H1 (cell line): ENCODE data around the gene SART1. TPM values are rescaled to one million over a fixed set of nuclear protein-coding genes. Genes with fewer than 3 reads are reported as not detected.

Source experiments
- CTCF ChIA-PET: fragments of 300-600 bp; sonication (Branson Sonifier 250); formaldehyde crosslinking; loops from one replicate; lab custom pipeline; 2021; ENCODE audit not compliant: partially characterized antibody; lab: Charles Lee
- POLR2A ChIA-PET: fragments of 300-600 bp; sonication (Branson Sonifier 250); formaldehyde crosslinking; loops from one replicate; lab custom pipeline; 2021; ENCODE audit warnings: inconsistent platforms; ENCODE audit not compliant: partially characterized antibody; lab: Charles Lee
- DNase-seq, 2 experiments: peaks; one replicate each; pipeline versions ENCODE4 v3.0.0 to v3.0.0-alpha.2; 2010 to 2022; ENCODE audit warnings: low spot score in 2 of 2, low read depth in 1 of 2, mixed read lengths in 1 of 2
- FAIRE-seq: peaks from 2 replicates; lab custom pipeline; 2011; peaks lifted over from hg19 to GRCh38; lab: Jason Lieb, UNC
- H2AFZ ChIP-seq: 2 replicates; pipeline ENCODE4 v1.8.1; 2012; ENCODE audit warnings: low read length, inconsistent platforms
- H2AK5ac ChIP-seq: 2 replicates; pipeline ENCODE4 v1.6.1; 2013; ENCODE audit warnings: low read depth, low read length
- H2BK120ac ChIP-seq: replicated peaks from 2 replicates; pipeline ENCODE3; 2013; ENCODE audit warnings: low read depth, low read length, inconsistent platforms
- H2BK12ac ChIP-seq: 2 replicates; pipeline ENCODE4 v1.6.1; 2013; ENCODE audit warnings: low read depth, low read length
- H2BK15ac ChIP-seq: 2 replicates; pipeline ENCODE4 v1.6.1; 2013; ENCODE audit warnings: low read length
- H2BK20ac ChIP-seq: 2 replicates; pipeline ENCODE4 v1.6.1; 2013; ENCODE audit warnings: low read length
- H2BK5ac ChIP-seq: 2 replicates; pipeline ENCODE4 v1.6.1; 2013; ENCODE audit warnings: low read depth, low read length
- H3K14ac ChIP-seq: 2 replicates; pipeline ENCODE4 v1.6.1; 2013; ENCODE audit warnings: inconsistent platforms; ENCODE audit not compliant: insufficient read length
- H3K18ac ChIP-seq: 2 replicates; pipeline ENCODE4 v1.6.1; 2013; ENCODE audit warnings: low read length; ENCODE audit errors: extremely low read depth
- H3K23ac ChIP-seq: 2 replicates; pipeline ENCODE4 v1.6.1; 2013; ENCODE audit warnings: inconsistent platforms; ENCODE audit not compliant: insufficient read length
- H3K23me2 ChIP-seq: 2 replicates; pipeline ENCODE4 v1.6.1; 2013; ENCODE audit warnings: low read depth, low read length
- H3K27ac ChIP-seq: 2 replicates; pipeline ENCODE4 v1.6.1; 2011; ENCODE audit warnings: low read depth, low read length, inconsistent platforms
- H3K27me3 ChIP-seq, 4 experiments: replicated peaks in 1 of 4; 1 replicate in 1 of 4; 2 replicates in 3 of 4; pipeline versions ENCODE4 v1.6.1 to v1.8.1; 2011 to 2013; ENCODE audit warnings: low read length in 3 of 4, mild to moderate bottlenecking in 3 of 4, inconsistent platforms in 2 of 4, mixed read lengths in 2 of 4, moderate library complexity in 1 of 4; ENCODE audit not compliant: control insufficient read depth in 3 of 4, insufficient read depth in 3 of 4; ENCODE audit errors: extremely low read depth in 1 of 4
- H3K36me3 ChIP-seq, 4 experiments: 2 replicates each; pipeline versions ENCODE4 v1.6.1 to v1.8.1; 2011 to 2013; ENCODE audit warnings: mild to moderate bottlenecking in 4 of 4, low read length in 3 of 4, moderate library complexity in 2 of 4, control low read depth in 1 of 4, inconsistent platforms in 1 of 4; ENCODE audit not compliant: insufficient read depth in 4 of 4, control insufficient read depth in 2 of 4
- H3K4ac ChIP-seq: replicated peaks from 2 replicates; pipeline ENCODE3; 2013; ENCODE audit warnings: low read length, low read depth, mixed read lengths, inconsistent platforms; ENCODE audit not compliant: insufficient read length
- H3K4me1 ChIP-seq, 4 experiments: replicated peaks in 1 of 4; 1 replicate in 1 of 4; 2 replicates in 3 of 4; pipeline versions ENCODE4 v1.6.1 to v1.8.1; 2011 to 2013; ENCODE audit warnings: low read length in 3 of 4, inconsistent platforms in 2 of 4, mixed read lengths in 1 of 4; ENCODE audit not compliant: insufficient read depth in 4 of 4, control insufficient read depth in 3 of 4
- H3K4me2 ChIP-seq, 2 experiments: 2 replicates each; pipeline versions ENCODE4 v1.6.1 to v1.8.1; 2011 to 2013; ENCODE audit warnings: low read depth in 2 of 2, low read length in 2 of 2, control low read depth in 1 of 2, inconsistent platforms in 1 of 2, mild to moderate bottlenecking in 1 of 2; ENCODE audit not compliant: insufficient read depth in 1 of 2
- H3K4me3 ChIP-seq, 4 experiments: fragments of 200-600, 300-600 bp in 1 of 4; sonication (generic), shearing (Covaris generic), sonication (Bioruptor Twin) in 1 of 4; 2 replicates each; pipeline versions ENCODE4 v1.5.1 to v1.8.1; 2011 to 2016; ENCODE audit warnings: low read length in 4 of 4, low read depth in 3 of 4, control low read depth in 2 of 4, inconsistent platforms in 2 of 4, mild to moderate bottlenecking in 2 of 4, mixed read lengths in 1 of 4, moderate library complexity in 1 of 4; ENCODE audit not compliant: insufficient read depth in 2 of 4; ENCODE audit errors: extremely low read depth in 1 of 4
- H3K56ac ChIP-seq: replicated peaks from 2 replicates; pipeline ENCODE3; 2013; ENCODE audit warnings: low read depth, mild to moderate bottlenecking, mixed read lengths, low read length, inconsistent platforms; ENCODE audit not compliant: insufficient read length
- H3K79me1 ChIP-seq: 2 replicates; pipeline ENCODE4 v1.6.1; 2013; ENCODE audit warnings: low read depth, low read length, control low read depth
- H3K79me2 ChIP-seq, 2 experiments: 2 replicates each; pipeline versions ENCODE4 v1.6.1 to v1.8.1; 2012 to 2013; ENCODE audit warnings: low read length in 2 of 2, mild to moderate bottlenecking in 2 of 2, inconsistent platforms in 1 of 2; ENCODE audit not compliant: insufficient read depth in 2 of 2, control insufficient read depth in 1 of 2
- H3K9ac ChIP-seq, 4 experiments: replicated peaks in 1 of 4; 1 replicate in 1 of 4; 2 replicates in 3 of 4; pipeline versions ENCODE4 v1.6.1 to v1.8.1; 2011 to 2013; ENCODE audit warnings: low read depth in 3 of 4, low read length in 3 of 4, control low read depth in 2 of 4, mild to moderate bottlenecking in 2 of 4, moderate library complexity in 2 of 4, inconsistent platforms in 1 of 4; ENCODE audit errors: extremely low read depth in 1 of 4
- H3K9me3 ChIP-seq, 2 experiments: 2 replicates each; pipeline versions ENCODE4 v1.6.1 to v1.8.1; 2012 to 2013; ENCODE audit warnings: mild to moderate bottlenecking in 2 of 2, moderate library complexity in 2 of 2, control low read depth in 1 of 2, inconsistent platforms in 1 of 2, low read depth in 1 of 2, low read length in 1 of 2, mixed read lengths in 1 of 2; ENCODE audit not compliant: insufficient read depth in 2 of 2
- H4K20me1 ChIP-seq, 2 experiments: replicated peaks in 1 of 2; 2 replicates each; pipeline versions ENCODE3 to v1.8.1; 2011 to 2013; ENCODE audit warnings: inconsistent platforms in 2 of 2, low read length in 2 of 2, mild to moderate bottlenecking in 1 of 2; ENCODE audit not compliant: insufficient read depth in 2 of 2, control insufficient read depth in 1 of 2
- H4K5ac ChIP-seq: 2 replicates; pipeline ENCODE4 v1.6.1; 2013; ENCODE audit warnings: low read length, low read depth, mixed read lengths, inconsistent platforms; ENCODE audit not compliant: insufficient read length
- H4K8ac ChIP-seq: 2 replicates; pipeline ENCODE4 v1.8.0; 2013; ENCODE audit warnings: mild to moderate bottlenecking, moderate library complexity, low read length, inconsistent platforms; ENCODE audit not compliant: insufficient read depth; ENCODE audit errors: extremely low read depth
- H4K91ac ChIP-seq: replicated peaks from 2 replicates; pipeline ENCODE3; 2013; ENCODE audit warnings: low read length, mixed read lengths, inconsistent platforms; ENCODE audit not compliant: insufficient read length
- BCL11A ChIP-seq, 2 experiments: IDR thresholded peaks; one replicate each; pipeline ENCODE4 v1.6.1; 2011; ENCODE audit warnings: low read depth in 2 of 2, low read length in 2 of 2, mild to moderate bottlenecking in 2 of 2
- CTCF ChIP-seq, 3 experiments: IDR thresholded peaks; 1 replicate in 2 of 3; 2 replicates in 1 of 3; pipeline versions ENCODE4 v1.5.1 to v1.6.1; 2011; ENCODE audit warnings: low read length in 3 of 3, mild to moderate bottlenecking in 3 of 3, inconsistent platforms in 2 of 3, low read depth in 1 of 3, moderate library complexity in 1 of 3; ENCODE audit not compliant: insufficient read depth in 1 of 3; ENCODE audit errors: control extremely low read depth in 1 of 3
- WGBS, 2 experiments: shearing (Covaris generic) in 1 of 2; methylation state at CpG; one replicate each; pipeline versions ENCODE4 v1.1.6 to v1.1.7; 2013 to 2015; ENCODE audit warnings: low lambda C conversion rate in 2 of 2, mixed read lengths in 2 of 2, inconsistent platforms in 1 of 2, low coverage in 1 of 2, missing lambda C conversion rate in 1 of 2; ENCODE audit not compliant: insufficient replicate concordance in 2 of 2, insufficient coverage in 1 of 2, insufficient read length in 1 of 2; ENCODE audit errors: extremely low coverage in 1 of 2, missing lambda C conversion rate in 1 of 2; 5-methylcytosine and 5-hydroxymethylcytosine counted together
- polyA plus RNA-seq, 7 experiments: library from polyadenylated mRNA; depleted of rRNA in 3 of 7; stranded (reverse) in 5 of 7; unstranded in 2 of 7; fragments of >200 nt in 5 of 7; fragments of 200-250 nt in 2 of 7; gene quantifications; 1 replicate in 5 of 7; 2 replicates in 1 of 7; 4 replicates in 1 of 7; pipeline versions ENCODE4 v1.2.1 to v1.2.3, GENCODE V29; 2011 to 2013; ENCODE audit warnings: missing spikeins in 2 of 7, mixed read lengths in 2 of 7
- total RNA-seq: library from RNA; stranded (reverse); fragmentation: NEBNext Ultra II Directional; extraction: Animal tissue kit (Norgen Biotek cat#: 25700); gene quantifications from 2 replicates; pipeline ENCODE4 v1.2.1, GENCODE V29; 2021

Gene SART1
- total and polyA plus RNA-seq, 2 of the 8 experiments (the other 6 are each of a cell fraction or from before 2014, with no cell fraction given), result 9.7 to 46.1 TPM

GRCh38 chr11:65947133-65947532 lies 14.4 kb upstream of the SART1 start:
- 0 out of 2 replicates have a peak overlapping the region, but pooled peaks have one; percentile 2 for H3K27ac ChIP-seq
- FAIRE-seq (no peak), DNase-seq (peak in 1 of 2 experiments; percentile 54)
- no peak overlapping the region for H2AFZ ChIP-seq
- H3K9ac ChIP-seq, result no peak overlapping the region; a peak in 1 of 7 replicates
- H3K23ac ChIP-seq, result no peak overlapping the region
- 0 out of 2 replicates have a peak overlapping the region, but pooled peaks have one; percentile 9 for H4K8ac ChIP-seq
- 80% methylated on average over 13 of the region's 13 CpGs; no CpG with 5 or more reads in 1 of the 2 experiments for WGBS, 2 experiments
- H3K4me3 ChIP-seq, result no peak overlapping the region
- H4K20me1 ChIP-seq, result no peaks in the 10 kb centered on the region
- peak overlapping the region; percentile 81; the same call in 1 of the 2 replicates for H2BK5ac ChIP-seq
- H2BK120ac ChIP-seq, result no peak overlapping the region
- no peak overlapping the region for H3K14ac ChIP-seq
- H3K79me2 ChIP-seq, result no peaks in the 10 kb centered on the region
- no peak overlapping the region for H4K5ac ChIP-seq
- no peaks in the 10 kb centered on the region for H3K36me3 ChIP-seq
- H3K4me1 ChIP-seq, result peaks cover 3 to 25% (median 15%) of the 10 kb centered on the region in 4 experiments
- 0 out of 2 replicates have a peak overlapping the region, but pooled peaks have one; percentile 61 for H2BK15ac ChIP-seq
- H4K91ac ChIP-seq, result peak overlapping the region; percentile 77
- no peaks in the 10 kb centered on the region for H3K79me1 ChIP-seq
- no peaks in the 10 kb centered on the region for H3K9me3 ChIP-seq
- H3K56ac ChIP-seq, result no peak overlapping the region
- no peak overlapping the region for H3K4ac ChIP-seq
- ChIA-PET POLR2A (interaction anchor here (0.9 to 2.8 kb wide), 11 partner anchors 11 to 57 kb away, joined by 3 to 13 read pairs (median 5); partner anchors contain the start of genes CCDC85B, FOSL1 and SART1), CTCF (interaction anchor here (0.5 to 3.9 kb wide), 13 partner anchors 8 to 322 kb away, joined by 3 to 16 read pairs (median 3); partner anchors contain the start of genes CCDC85B, FIBP and SART1)
- H3K23me2 ChIP-seq, result peaks cover 3% of the 10 kb centered on the region; the same call in 1 of the 2 replicates
- H2BK20ac ChIP-seq, result peak overlapping the region; percentile 55; the same call in 1 of the 2 replicates
- peak overlapping the region; percentile 56 to 77; a peak in 2 of 4 replicates for H3K4me2 ChIP-seq
- peak overlapping the region; percentile 97 for H2BK12ac ChIP-seq
- peak overlapping the region; percentile 92; the same call in 1 of the 2 replicates for H2AK5ac ChIP-seq
- no peaks in the 10 kb centered on the region for H3K27me3 ChIP-seq
- peak in 1 of 3 experiments; percentile 16; a peak in 1 of 4 replicates for TF ChIP-seq CTCF (IDR thresholded peaks at IDR 0.05; ENCODE audit: control extremely low read depth in 1 of 3, insufficient read depth in 1 of 3, low read depth in 1 of 3, low read length in 3 of 3)
- TF ChIP-seq BCL11A (IDR thresholded peaks at IDR 0.05; ENCODE audit: low read depth in 2 of 2, low read length in 2 of 2), result no peak
- TF ChIP-seq, all 59 proteins: peak for 1
- peak overlapping the region; percentile 36 for H3K18ac ChIP-seq
